Urothelium cell line (cell line): ENCODE measurements around the gene SLC35E4.
A peak's percentile ranks its signal among the peaks of the same experiment; 100 is the strongest.
"Not testable (repeated sequence)": the region's sequence is repeated elsewhere in the genome, so short reads cannot be mapped to it uniquely, and the experiment has no call there.

Experiments
- DNase-seq: peaks from one replicate; pipeline ENCODE4 v3.0.0; 2011; ENCODE audit warnings: low spot score, mixed read lengths
- FAIRE-seq: peaks from 2 replicates; lab custom pipeline; 2011; peaks lifted over from hg19 to GRCh38; lab: Jason Lieb, UNC

SLC35E4 gene, protein sequence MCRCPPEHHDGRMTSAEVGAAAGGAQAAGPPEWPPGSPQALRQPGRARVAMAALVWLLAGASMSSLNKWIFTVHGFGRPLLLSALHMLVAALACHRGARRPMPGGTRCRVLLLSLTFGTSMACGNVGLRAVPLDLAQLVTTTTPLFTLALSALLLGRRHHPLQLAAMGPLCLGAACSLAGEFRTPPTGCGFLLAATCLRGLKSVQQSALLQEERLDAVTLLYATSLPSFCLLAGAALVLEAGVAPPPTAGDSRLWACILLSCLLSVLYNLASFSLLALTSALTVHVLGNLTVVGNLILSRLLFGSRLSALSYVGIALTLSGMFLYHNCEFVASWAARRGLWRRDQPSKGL

DNA sequence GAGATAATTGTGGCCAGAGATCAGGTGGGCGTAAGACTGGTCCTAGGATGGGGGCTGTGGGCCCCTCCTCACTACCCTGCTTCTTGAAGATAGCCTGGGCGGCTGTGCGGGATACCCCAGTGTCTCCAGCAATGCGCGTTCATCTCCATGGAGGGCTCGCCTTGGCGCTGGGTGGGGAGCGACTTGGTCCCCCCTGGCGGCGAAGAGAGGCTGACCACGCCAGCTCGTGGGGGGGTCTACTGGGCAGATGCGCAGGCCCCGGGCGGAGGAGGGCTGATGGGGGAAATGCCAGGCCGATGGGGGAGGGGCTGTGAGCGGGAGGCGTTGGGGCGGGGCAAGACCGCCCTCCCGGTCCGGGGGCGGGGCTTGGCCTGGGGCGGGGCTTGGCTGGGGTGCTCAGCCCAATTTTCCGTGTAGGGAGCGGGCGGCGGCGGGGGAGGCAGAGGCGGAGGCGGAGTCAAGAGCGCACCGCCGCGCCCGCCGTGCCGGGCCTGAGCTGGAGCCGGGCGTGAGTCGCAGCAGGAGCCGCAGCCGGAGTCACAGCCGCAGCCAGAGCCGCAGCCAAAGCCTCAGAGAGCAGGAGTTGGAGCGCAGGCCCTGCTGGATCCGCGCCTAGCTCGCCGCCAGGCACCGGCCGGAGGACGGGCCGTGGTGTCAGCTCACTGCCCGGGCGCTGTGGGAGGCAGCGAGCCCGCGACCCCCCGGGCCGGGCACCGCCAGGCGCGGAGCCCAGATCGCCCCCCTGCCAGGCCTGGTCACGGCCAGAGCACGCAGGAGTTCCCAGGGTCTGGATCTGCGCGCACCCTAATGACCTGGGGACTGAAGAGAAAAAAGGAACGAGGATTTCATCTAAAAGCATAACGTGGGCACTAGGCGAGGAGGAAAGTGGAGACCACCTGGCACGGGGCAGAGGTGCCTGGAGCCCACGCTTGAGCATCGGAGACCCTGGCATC is at the start of gene SLC35E4:
SLC35E4 (plus strand) TSS at position 509 of the 953 bp plus-strand sequence. CDS start 670 bp downstream, outside the sequence.
- DNase-seq (peak; percentile 97), FAIRE-seq (peak; percentile 83)

DNA sequence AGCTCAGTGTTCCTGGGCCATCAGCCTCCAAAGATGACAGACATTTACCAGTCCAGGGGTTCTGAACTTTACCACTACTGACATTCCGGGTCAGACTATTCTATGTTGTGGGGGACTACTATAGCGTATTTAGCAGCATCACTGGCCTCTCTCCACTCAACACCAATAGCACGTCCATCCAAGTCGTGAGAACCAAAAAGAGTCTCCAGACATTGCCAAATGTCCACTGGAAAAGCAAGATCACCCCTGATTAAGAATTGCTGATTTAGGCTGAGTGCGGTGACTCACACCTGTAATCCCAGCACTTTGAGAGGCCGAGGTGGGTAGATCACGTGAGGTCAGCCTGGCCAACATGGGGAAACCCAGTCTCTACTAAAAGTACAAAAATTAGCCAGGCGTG is 49.2 kb upstream of the SLC35E4 start:
- FAIRE-seq (no peak), DNase-seq (no peak)

DNA sequence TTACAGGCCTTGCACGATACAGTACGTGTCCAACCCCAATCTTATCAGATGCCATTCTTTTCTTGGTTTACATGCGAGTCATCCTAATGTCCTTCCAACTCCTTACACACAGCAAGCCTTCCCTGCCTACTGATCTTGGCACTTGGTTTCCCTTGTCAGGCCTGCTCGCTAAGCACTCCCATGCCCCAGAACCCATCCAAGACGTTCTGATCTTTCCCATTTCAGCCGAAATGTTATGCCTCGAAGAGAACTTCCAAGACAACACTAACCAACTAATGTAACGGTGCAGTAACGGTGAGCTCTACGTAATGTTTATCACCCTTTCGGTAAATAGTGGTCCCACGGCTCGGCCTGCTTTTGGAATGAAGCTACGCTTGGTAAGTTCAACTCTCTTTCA is 44.4 kb upstream of the SLC35E4 start:
- FAIRE-seq, result peak; percentile 32
- no peak for DNase-seq

DNA sequence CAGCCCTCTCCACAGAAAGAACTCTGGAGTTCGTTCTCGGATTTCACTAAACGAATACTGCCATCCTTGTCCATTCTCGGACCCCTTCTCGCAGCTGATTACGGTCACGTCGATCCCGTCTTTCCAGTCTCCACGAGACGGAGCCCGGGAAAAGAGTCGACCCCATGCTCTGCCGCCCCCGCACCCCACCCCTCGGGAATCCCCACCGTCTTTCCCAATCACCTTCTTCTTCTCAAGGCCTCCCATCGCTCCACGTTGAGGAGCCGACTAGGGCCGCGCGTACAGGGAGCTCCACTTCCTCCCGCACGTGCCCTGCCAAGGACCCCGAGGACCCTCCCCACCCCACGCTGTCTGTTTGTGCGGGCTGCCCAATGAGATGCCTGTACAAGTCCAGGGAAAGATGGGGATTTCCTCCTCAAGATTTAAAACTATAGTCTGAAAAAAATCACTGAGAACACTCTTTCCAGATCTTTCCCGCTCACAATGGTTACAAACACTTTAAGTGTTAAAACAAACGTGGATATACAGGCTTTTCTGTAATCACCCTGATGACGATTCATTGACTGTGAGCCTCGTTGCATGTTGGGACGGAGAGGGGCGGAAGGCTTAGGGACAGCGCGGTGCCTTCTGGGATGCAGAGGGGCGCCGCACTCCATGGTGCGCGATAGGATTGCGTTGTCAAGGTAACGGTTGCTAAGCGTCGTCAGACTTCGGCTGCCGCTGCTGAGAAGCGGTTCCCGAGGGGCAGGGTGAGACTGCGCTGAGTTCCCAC is 43.8 kb upstream of the SLC35E4 start, which contains the start of gene PES1:
PES1 (minus strand) TSS at position 323 of the 772 bp plus-strand sequence; CDS start at position 246, 77 bp downstream.
- FAIRE-seq, result peak; percentile 99

DNA sequence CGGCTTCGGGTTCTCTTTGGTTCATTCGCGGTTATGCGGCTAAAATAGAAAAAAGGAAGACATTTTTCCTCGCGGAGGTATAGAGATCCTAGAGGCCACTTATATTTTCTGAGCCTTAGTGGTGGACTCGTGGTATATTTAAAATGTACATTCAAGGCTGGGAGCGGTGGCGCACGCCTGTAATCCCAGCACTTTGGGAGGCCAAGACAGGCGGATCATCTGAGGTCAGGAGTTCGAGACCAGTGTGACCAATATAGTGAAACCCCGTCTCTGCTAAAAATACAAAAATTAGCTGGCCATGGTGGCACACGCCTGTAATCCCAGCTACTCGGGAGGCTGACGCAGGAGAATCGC is 43.2 kb upstream of the SLC35E4 start:
- not testable (repeated sequence) for FAIRE-seq, DNase-seq

More for the DNA sequence above, 43.8 kb upstream of the SLC35E4 start, which contains the start of gene PES1:
- peak; percentile 99 for DNase-seq

DNA sequence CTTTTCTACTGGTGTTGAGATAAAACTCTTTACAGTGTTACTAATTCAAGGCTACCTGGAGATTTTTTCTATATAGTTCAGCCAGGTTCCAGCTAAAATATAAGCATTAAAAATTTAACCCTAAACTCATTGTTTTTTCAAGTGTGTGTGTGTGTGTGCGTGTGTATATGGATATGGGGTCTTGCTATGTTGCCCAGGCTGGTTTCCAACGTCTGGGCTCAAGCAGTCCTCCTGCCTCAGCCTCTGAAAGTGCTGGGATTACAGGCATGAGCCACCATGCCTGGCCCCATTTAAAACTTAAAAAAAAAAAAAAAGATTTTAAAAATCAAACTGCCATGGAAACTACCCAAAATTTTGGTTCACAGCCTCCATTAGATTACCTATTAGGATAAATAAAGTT is 39.4 kb upstream of the SLC35E4 start:
- DNase-seq (no peak), FAIRE-seq (no peak)

DNA sequence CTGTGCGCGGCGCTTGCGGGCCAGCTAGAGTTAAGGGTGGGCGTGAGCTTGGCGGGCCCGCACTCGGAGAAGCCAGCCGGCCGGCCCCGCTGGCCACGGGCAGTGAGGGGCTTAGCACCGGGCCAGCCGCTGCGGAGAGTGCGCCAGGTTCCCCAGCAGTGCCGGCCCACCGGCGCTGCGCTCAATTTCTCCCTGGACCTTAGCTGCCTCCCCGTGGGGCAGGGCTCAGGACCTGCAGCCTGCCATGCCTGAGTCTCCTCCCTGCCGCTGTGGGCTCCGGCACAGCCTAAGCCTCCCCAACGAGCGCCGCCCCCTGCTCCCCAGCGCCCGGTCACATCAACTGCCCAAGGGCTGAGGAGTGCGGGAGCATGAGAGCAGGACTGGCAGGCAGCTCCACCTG is 38.7 kb upstream of the SLC35E4 start:
- FAIRE-seq (no peak), DNase-seq (no peak)

DNA sequence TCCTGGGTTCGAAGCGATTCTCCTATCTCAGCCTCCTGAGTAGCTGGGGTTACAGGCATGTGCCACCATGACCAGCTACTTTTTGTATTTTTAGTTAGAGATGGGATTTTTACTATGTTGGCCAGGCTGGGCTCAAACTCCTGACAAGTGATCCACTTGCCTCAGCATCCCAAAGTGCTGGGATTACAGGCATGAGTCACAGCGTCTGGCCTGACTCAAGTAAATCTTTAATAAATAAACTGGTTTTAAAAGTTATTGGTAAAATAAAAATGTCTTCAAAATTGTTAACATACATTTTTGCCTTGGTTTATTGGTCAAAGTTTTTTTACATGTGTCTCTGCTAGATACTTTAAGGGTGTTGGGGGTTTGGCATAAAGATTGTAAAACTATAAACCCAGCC is 36.6 kb upstream of the SLC35E4 start:
- FAIRE-seq (no peak), DNase-seq (no peak)

DNA sequence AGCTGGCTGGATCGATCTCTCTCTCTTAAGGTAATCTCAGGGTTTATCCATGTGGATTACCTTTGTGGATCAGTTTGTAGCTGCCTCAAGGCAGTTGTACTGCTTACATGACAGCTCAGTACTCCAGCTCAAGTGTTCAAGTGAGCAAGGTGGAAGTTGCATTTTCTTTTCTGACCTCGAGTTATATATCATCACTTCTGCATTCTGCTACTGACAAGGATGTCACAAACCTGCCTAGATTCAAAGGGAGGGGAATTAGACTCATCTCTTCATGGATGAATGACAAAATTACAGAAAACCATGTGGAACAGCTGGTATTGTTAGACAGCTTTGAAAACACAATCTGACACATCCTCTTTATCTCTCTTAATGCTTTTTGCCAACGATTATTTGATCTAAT is 34.7 kb upstream of the SLC35E4 start:
- DNase-seq (no peak), FAIRE-seq (no peak)

DNA sequence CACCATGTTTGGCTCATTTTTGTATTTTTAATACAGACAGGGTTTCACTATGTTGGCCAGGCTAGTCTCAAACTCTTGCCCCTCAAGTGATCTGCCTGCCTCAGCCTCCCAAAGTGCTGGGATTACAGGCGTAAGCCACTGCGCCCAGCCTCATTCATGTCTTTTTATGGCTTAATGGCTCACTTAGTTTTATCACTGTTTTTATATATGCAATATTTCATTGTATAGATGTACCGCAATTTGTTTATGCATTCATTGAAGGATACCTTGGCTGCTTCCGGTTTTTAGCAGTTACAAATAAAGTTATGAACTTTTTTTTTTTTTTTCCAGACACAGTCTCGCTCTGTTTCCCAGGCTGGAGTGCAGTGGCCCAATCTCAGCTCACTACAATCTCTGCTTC is 34.1 kb upstream of the SLC35E4 start:
- DNase-seq (no peak), FAIRE-seq (no peak)

DNA sequence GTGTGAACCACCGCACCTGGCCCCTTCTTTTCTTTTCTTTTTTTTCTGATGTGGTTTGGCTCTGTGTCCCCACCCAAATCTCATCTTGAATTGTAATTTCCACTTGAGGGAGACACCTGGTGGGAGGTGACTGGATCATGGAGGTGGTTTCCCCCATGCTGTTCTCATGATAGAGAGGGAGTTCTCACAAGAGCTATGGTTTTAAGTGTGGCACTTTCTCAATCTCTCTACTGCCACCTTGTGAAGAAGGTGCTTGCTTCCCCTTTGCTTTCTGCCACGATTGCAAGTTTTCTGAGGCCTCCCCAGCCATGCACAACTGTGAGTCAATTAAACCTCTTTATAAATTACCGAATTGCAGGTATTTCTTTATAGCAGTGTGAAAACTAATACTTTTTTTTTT is 33.5 kb upstream of the SLC35E4 start:
- DNase-seq, result no peak

DNA sequence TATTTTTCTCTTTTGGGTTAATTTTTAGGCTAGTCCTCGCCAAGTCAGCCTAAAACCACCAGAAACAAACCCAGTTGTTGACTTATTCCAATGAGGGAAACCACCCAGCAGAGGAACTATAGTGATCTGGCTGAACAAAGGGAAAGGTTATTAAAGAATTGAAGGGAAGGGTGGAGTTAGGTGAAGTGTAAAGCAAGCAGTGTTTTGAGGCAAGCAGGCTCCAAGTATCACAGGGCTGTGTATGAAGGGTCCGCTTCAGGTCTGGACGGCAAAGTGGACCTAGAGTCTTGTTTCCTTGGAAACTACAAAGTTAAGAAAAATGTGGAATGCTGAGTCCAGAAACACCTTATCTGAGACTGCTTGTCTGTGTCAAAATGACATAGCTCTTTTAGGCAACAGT is 31.8 kb upstream of the SLC35E4 start:
- FAIRE-seq (no peak), DNase-seq (no peak)

More for the DNA sequence above, 33.5 kb upstream of the SLC35E4 start:
- no peak for FAIRE-seq

DNA sequence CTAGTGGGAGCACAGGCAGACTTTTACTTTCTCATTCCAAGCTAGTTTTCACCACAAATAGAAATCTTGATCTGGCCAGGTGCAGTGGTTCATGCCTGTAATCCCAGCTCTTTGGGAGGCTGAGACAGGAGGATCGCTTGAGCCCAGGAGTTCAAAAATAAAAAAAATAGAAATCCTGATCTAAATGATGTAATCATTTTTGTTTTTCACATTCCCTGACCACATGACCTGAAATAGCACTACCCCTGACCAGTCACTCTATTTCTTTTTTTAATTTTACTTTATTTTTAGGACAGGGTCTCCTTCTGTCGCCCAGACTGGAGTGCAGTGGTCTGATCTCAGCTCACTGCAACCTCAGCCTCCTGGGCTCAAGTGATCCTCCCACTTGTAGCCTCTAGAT is 30.9 kb upstream of the SLC35E4 start:
- DNase-seq (no peak), FAIRE-seq (no peak)

DNA sequence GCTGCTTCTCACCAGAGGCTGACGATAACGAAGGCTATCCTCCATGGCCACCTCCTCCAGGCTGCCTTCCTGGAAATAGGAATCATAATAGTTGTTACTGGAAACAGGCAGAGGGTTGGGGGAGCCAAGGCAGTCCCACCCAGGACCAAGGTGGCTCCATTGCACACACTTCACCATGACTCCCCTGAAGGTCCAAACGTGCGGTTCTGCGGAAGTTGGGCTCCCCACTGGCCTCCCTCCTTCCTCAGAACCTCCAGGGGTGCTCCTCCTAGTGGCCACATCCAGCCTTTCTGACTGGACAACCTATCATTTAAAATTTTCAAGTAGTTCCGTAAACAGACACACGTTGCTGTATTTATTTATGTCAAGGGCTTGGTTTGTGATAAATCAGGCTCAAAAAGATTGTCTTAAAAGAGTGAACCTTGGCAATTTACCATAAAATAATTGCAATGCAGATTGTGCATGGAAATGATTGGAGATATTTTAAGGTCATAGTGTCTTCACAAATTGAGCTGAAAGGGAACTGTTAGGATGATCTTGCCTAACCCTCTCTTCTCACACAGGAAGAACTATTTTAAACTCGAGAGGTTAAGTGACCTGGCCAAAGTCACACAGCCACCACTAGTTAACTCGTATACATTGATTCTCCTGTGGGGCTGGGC is 30.0 kb upstream of the SLC35E4 start:
- FAIRE-seq (no peak), DNase-seq (peak; percentile 67)

DNA sequence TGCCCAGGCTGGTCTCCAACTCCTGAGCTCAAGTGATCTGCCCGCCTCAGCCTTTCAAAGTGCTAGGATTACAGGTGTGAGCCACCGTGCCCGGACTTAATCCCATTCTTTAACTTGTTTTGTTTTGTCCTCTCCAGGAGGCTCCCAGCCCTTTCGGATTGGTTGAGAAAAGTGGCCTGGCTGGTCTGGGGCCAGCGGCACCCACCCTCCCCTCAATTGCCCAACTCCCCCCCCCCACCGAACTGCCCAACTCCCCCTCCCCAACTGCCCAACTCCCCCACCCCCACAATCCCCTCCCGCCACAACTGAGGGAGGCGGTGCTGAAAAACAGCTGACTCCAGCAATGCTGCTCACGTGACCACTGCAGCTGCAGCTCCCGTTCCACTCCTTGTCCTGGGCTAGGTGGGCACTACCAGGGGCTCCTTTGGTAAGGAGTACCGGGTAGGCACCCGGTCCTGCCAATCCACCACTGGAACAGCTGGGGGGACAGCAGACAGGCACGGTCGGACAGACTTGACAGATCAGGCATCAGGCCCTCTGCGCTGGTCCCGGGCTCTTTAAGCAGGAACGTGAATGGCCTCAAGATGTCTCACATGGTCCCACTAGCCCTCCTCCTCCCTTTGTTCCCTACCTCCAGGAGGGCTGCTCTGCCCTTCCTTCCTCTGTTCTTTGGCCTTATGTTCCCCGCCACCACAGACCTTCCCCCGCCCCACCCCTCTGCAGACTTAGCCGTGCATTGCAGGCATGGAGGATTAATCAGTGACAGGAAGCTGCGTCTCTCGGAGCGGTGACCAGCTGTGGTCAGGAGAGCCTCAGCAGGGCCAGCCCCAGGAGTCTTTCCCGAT is 28.9 kb upstream of the SLC35E4 start, which contains the start of gene TCN2:
TCN2 (plus strand) TSS at position 720 of the 845 bp plus-strand sequence. CDS start 158 bp downstream, outside the sequence.
- DNase-seq, result peak; percentile 65
- peak; percentile 63 for FAIRE-seq

DNA sequence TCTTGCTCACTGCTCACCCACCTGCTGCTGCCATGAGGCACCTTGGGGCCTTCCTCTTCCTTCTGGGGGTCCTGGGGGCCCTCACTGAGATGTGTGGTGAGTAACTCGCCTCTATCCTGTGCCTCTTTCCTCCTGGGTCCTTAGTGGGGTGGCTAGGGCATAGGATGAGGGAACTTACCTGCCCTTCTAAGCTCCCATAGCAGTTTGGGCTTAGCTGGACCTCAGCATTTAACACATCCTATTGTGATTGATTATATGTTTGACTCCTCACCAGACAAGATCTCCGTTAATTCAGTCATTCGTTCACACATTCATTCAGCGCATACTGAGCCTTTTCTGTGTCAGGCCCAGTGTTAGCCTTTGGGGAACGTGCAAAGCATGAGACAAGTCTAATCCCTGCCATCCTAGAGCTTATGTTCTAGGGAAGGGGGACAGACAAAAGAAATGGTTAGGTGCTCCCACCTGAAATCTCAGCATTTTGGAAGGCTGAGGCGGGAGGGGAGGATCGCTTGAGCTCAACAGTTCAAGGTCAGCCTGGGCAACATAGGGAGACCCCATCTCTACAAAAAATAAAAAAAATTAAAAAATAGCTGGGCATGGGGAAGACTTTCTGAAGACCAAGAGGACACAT is 28.2 kb upstream of the SLC35E4 start:
- no peak for DNase-seq
- FAIRE-seq, result no peak

DNA sequence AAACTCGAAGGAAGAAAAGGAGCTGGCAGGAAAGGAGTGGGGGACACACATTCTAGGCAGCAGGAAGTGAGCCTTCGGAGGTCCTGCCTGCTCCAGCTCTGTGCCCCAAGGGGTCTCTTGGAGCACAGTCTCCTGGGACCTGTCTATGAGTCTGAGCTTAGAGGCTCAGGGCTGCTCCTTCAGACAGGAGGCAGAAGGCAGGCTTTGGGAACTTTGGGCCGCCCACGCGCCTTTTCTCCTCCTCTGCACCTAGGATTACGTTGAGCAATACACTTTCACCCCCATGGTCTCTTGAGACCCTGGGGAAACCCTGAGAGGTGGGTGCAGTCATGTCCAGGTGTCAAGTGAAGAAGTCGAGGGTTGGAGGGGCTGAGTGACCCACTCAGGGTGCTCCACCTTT is 27.6 kb upstream of the SLC35E4 start:
- no peak for FAIRE-seq
- no peak for DNase-seq

DNA sequence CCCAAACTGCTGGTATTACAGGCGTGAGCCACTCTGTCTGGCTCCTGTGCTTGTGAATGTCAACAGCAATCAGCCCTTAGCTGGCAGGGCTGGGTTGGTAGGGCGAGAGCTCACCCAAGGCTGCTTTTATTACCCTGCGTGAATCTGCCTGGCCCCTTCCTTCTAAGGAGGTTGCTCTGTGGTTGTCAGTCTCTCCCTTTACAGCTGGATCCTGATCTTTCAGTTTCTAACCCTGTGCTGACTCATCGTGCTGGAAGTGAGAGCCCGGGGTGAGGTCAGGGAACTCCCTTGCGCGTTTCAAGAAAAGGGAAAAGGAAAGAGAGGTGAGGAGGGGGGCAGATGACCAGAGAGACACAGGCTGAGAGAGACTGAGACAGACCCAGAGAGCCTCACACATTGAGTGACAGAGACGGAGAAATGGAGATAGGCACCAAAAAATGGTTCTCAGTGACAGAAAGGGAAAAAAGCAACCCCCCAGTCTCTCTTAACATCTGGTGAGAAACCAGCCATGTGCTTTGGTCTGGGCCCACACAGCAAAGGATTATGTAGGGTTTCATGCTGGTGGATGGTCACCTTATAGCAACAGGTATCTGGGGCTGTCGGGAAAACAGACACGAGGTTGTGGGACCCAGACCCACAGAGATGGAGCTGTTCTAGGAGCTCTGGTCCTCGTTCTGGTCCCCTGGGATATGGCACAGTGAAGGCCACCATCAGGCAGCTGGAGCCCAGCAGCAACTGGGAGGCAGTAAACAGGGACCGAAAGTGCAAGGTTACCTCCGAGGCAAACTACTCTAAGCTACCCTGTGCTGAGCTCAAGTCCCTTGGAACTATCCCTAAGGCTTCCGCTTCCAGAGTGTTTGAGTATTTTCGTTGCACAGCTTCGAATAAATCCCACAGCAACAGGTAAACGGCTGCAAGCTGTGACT is 26.1 kb upstream of the SLC35E4 start:
- FAIRE-seq (peak; percentile 78), DNase-seq (peak; percentile 91)
